Astrocyte (in vitro differentiated cells and primary cell): ENCODE measurements around the gene MYO15A. TPM values are rescaled to one million over a fixed set of nuclear protein-coding genes. Genes with fewer than 3 reads are reported as not detected.
A peak's percentile ranks its signal among the peaks of the same experiment; 100 is the strongest.

ENCODE experiments used
- DNase-seq: peaks from one replicate; pipeline ENCODE4 v3.0.0-alpha.2; 2010; ENCODE audit warnings: low read depth
- FAIRE-seq: peaks from 2 replicates; lab custom pipeline; 2011; peaks lifted over from hg19 to GRCh38; lab: Jason Lieb, UNC
- H2AFZ ChIP-seq: 2 replicates; pipeline ENCODE4 v1.6.0; 2012; ENCODE audit warnings: low read depth, low read length, inconsistent platforms
- H3K27ac ChIP-seq: 2 replicates; pipeline ENCODE4 v1.5.1; 2011; ENCODE audit warnings: low read depth, low read length, inconsistent platforms
- H3K27me3 ChIP-seq: 2 replicates; pipeline ENCODE4 v1.6.0; 2011; ENCODE audit warnings: low read length, inconsistent platforms; ENCODE audit not compliant: insufficient read depth
- H3K36me3 ChIP-seq: 2 replicates; pipeline ENCODE4 v1.5.1; 2011; ENCODE audit warnings: low read length, inconsistent platforms; ENCODE audit not compliant: insufficient read depth
- H3K4me1 ChIP-seq: 2 replicates; pipeline ENCODE4 v1.5.1; 2011; ENCODE audit warnings: low read length, inconsistent platforms; ENCODE audit not compliant: insufficient read depth
- H3K4me2 ChIP-seq: 2 replicates; pipeline ENCODE4 v1.6.0; 2012; ENCODE audit warnings: low read length, inconsistent platforms
- H3K4me3 ChIP-seq: 2 replicates; pipeline ENCODE4 v1.5.1; 2011; ENCODE audit warnings: low read depth, mild to moderate bottlenecking, low read length, inconsistent platforms; ENCODE audit not compliant: insufficient read depth
- H3K79me2 ChIP-seq: 2 replicates; pipeline ENCODE4 v1.6.0; 2012; ENCODE audit warnings: mild to moderate bottlenecking, low read length, inconsistent platforms; ENCODE audit not compliant: insufficient read depth
- H3K9ac ChIP-seq: 2 replicates; pipeline ENCODE4 v1.6.0; 2012; ENCODE audit warnings: mild to moderate bottlenecking, low read length, inconsistent platforms
- H3K9me3 ChIP-seq: 2 replicates; pipeline ENCODE4 v1.5.1; 2012; ENCODE audit warnings: low read depth, mild to moderate bottlenecking, low read length, inconsistent platforms; ENCODE audit not compliant: insufficient read depth
- H4K20me1 ChIP-seq: 2 replicates; pipeline ENCODE4 v1.6.0; 2012; ENCODE audit warnings: low read length, inconsistent platforms; ENCODE audit not compliant: insufficient read depth
- H3K27ac Mint-ChIP-seq: one replicate; pipeline ENCODE4 v1.8.0; 2021; ENCODE audit warnings: mild to moderate bottlenecking, mixed read lengths; ENCODE audit not compliant: unreplicated experiment
- H3K27me3 Mint-ChIP-seq: one replicate; pipeline ENCODE4 v1.8.0; 2021; ENCODE audit warnings: low read depth, mixed read lengths; ENCODE audit not compliant: unreplicated experiment
- H3K36me3 Mint-ChIP-seq: one replicate; pipeline ENCODE4 v1.8.0; 2021; ENCODE audit warnings: low read depth, mixed read lengths; ENCODE audit not compliant: unreplicated experiment
- H3K4me1 Mint-ChIP-seq: one replicate; pipeline ENCODE4 v1.8.0; 2021; ENCODE audit warnings: low read depth, mixed read lengths; ENCODE audit not compliant: unreplicated experiment
- H3K4me3 Mint-ChIP-seq: one replicate; pipeline ENCODE4 v1.8.0; 2021; ENCODE audit warnings: mild to moderate bottlenecking, moderate library complexity, mixed read lengths; ENCODE audit not compliant: unreplicated experiment
- H3K9me3 Mint-ChIP-seq: one replicate; pipeline ENCODE4 v1.8.0; 2021; ENCODE audit warnings: mild to moderate bottlenecking, mixed read lengths; ENCODE audit not compliant: unreplicated experiment
- CTCF ChIP-seq: IDR thresholded peaks from 2 replicates; pipeline ENCODE4 v1.5.1; 2011; ENCODE audit warnings: low read depth, mild to moderate bottlenecking, inconsistent platforms, low read length, moderate library complexity; ENCODE audit not compliant: insufficient read depth
- EZH2 ChIP-seq: IDR thresholded peaks from 2 replicates; pipeline ENCODE4 v1.6.1; 2012; ENCODE audit warnings: mild to moderate bottlenecking, low read length, inconsistent platforms; ENCODE audit not compliant: insufficient read depth
- total RNA-seq: library from RNA; stranded (reverse); gene quantifications from 2 replicates; pipeline ENCODE4 v1.2.1, GENCODE V29; 2021

The MYO15A gene
- total RNA-seq, 1 donor from 2014 or later: 0.32 TPM

GRCh38 chr17:18179196-18179595, 70.6 kb downstream of the MYO15A start:
- no peak overlapping the region for H3K4me3 Mint-ChIP-seq
- Histone ChIP-seq H3K9me3 (no peaks in the 10 kb centered on the region), H2AFZ (no peak overlapping the region), H3K27me3 (no peaks in the 10 kb centered on the region), H3K27ac (no peak overlapping the region), H3K4me1 (peaks cover 7% of the 10 kb centered on the region), H3K4me3 (no peak overlapping the region), H3K4me2 (no peak overlapping the region), H3K79me2 (peaks cover 5% of the 10 kb centered on the region), H3K9ac (no peak overlapping the region), H4K20me1 (no peaks in the 10 kb centered on the region), H3K36me3 (no peaks in the 10 kb centered on the region)
- peaks cover 2% of the 10 kb centered on the region for H3K36me3 Mint-ChIP-seq
- H3K27me3 Mint-ChIP-seq: peaks cover 5% of the 10 kb centered on the region
- no peak for DNase-seq
- H3K4me1 Mint-ChIP-seq: peaks cover 5% of the 10 kb centered on the region
- no peak for FAIRE-seq
- peaks cover 2% of the 10 kb centered on the region for H3K9me3 Mint-ChIP-seq
- H3K27ac Mint-ChIP-seq: no peak overlapping the region
- TF ChIP-seq CTCF (no peak), EZH2 (no peak)

DNA sequence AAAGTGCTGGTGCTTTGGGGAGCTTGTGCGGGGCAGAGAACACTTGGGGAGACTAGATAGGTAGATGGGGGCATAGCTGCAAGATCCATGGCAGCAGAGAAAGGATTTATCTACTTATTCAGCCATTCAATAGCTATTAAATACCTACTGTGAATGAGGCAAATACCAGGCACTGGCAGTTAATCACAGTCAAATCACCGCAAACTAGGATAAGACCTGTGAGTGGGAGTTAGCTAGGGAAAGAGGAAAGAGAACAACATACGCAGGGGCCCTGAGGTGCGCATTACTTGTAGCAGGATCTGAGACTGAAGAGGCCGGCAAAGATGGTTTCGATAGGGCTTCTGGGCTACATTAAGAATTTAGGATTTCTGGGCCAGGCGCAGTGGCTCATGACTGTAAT, 71.2 kb downstream of the MYO15A start:
- H3K4me1 ChIP-seq: peaks cover 10% of the 10 kb centered on the region

More for the DNA sequence above, 71.2 kb downstream of the MYO15A start:
- no peaks in the 10 kb centered on the region for H3K36me3 ChIP-seq
- H3K27ac Mint-ChIP-seq: no peak overlapping the region
- no peaks in the 10 kb centered on the region for H3K27me3 ChIP-seq
- peaks cover 11% of the 10 kb centered on the region for H3K79me2 ChIP-seq
- H3K27ac ChIP-seq: no peak overlapping the region
- H2AFZ ChIP-seq: no peak overlapping the region
- FAIRE-seq: no peak
- DNase-seq: peak; percentile 32
- no peaks in the 10 kb centered on the region for H3K9me3 ChIP-seq
- peaks cover 5% of the 10 kb centered on the region for H3K4me1 Mint-ChIP-seq
- no peak overlapping the region for H3K9ac ChIP-seq
- H3K4me3 ChIP-seq: no peak overlapping the region
- no peak for TF ChIP-seq CTCF
- no peak for TF ChIP-seq EZH2
- H3K4me3 Mint-ChIP-seq: no peak overlapping the region
- H3K4me2 ChIP-seq: no peak overlapping the region
- peaks cover 5% of the 10 kb centered on the region for H3K27me3 Mint-ChIP-seq
- H3K9me3 Mint-ChIP-seq: peaks cover 2% of the 10 kb centered on the region
- peaks cover 6% of the 10 kb centered on the region for H4K20me1 ChIP-seq
- H3K36me3 Mint-ChIP-seq: no peaks in the 10 kb centered on the region
